Stimulated activated CD4-positive, alpha-beta T cell treated with anti-CD3 and anti-CD28 coated beads, Interleukin-2, amount 100 ng/mL, for 24 hours (primary cell): Measurements from ENCODE around the gene TRAF3IP3.

ENCODE experiments used
- DNase-seq, 2 donors: peaks; one replicate each; pipeline ENCODE4 v3.0.0-alpha.2; 2020

TRAF3IP3 gene

DNA sequence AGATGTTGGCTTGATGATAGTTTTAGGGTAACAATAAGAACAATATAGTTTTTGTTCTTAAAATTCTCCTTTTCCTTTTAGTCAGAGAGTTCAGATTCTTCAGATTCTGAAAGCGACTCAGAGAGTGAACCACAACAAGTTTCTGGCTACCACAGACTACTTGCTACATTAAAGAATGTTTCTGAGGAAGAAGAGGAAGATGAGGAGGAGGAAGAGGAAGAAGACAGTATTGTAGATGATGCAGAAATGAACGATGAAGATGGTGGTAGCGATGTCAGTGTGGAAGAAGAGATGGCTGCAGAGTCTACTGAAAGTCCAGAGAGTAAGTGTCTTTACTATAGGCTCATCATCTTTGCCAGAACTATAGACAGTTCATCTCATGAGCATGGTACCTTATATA, 74.9 kb downstream of the TRAF3IP3 start:
- DNase-seq: no peak

DNA sequence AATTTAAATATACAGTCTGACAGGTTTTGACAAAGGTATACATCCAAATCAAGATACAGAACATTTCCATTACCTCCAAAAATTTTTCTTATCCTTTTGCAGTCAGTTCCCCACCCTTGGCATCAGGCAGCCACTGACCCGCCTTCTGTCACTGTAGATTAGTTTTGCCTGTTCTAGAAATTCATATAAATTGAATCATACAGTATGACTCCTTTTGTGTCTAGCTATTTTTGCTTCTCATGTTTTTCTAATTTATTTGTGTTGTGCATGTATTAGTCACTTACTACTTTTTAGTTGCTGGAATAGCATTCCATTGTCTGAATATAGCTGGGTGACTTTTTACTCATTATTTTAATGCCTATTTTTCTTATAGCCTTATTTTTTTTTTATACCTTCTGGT, 75.8 kb downstream of the TRAF3IP3 start:
- no peak for DNase-seq
